ENCODE data around the gene CHD5.

CHD5 gene

GRCh38 chr1:6197746-6198427 lies 17.8 kb upstream of the CHD5 start:
- DNase-seq (ENCODE audit: low read depth in 1 of 2, low spot score in 1 of 2): no peak
- in situ Hi-C loops (cut with HindIII; ENCODE audit: low pct_unique_long_range_greater_than_20kb, low sequenced_read_pairs): no loop called here

GRCh38 chr1:6191968-6192367 lies 11.8 kb upstream of the CHD5 start:
- in situ Hi-C loops (cut with HindIII; ENCODE audit: low pct_unique_long_range_greater_than_20kb, low sequenced_read_pairs): no loop called here
- TF ChIP-seq JUND (IDR thresholded peaks at IDR 0.05; ENCODE audit: low read depth): no peak
- no peak for DNase-seq (ENCODE audit: low read depth in 1 of 2, low spot score in 1 of 2)

More at GRCh38 chr1:6197746-6198427, 17.8 kb upstream of the CHD5 start:
- TF ChIP-seq JUND (IDR thresholded peaks at IDR 0.05; ENCODE audit: low read depth): no peak

- in situ Hi-C loops (cut with HindIII; ENCODE audit: low pct_unique_long_range_greater_than_20kb, low sequenced_read_pairs): no loop called here
- no peak for TF ChIP-seq JUND (IDR thresholded peaks at IDR 0.05; ENCODE audit: low read depth)
- DNase-seq (ENCODE audit: low read depth in 1 of 2, low spot score in 1 of 2): no peak
These were observed 8.3 kb upstream of the CHD5 start for GRCh38 chr1:6188466-6188865.

GRCh38 chr1:6185635-6186382 lies 5.7 kb upstream of the CHD5 start:
- TF ChIP-seq JUND (IDR thresholded peaks at IDR 0.05; ENCODE audit: low read depth): no peak
- DNase-seq (ENCODE audit: low read depth in 1 of 2, low spot score in 1 of 2): peak in 1 of 2 experiments; percentile 46
- in situ Hi-C loops (cut with HindIII; ENCODE audit: low pct_unique_long_range_greater_than_20kb, low sequenced_read_pairs): no loop called here

GRCh38 chr1:6185151-6185550 lies 5.0 kb upstream of the CHD5 start:
- TF ChIP-seq JUND (IDR thresholded peaks at IDR 0.05; ENCODE audit: low read depth): no peak
- in situ Hi-C loops (cut with HindIII; ENCODE audit: low pct_unique_long_range_greater_than_20kb, low sequenced_read_pairs): no loop called here
- DNase-seq (ENCODE audit: low read depth in 1 of 2, low spot score in 1 of 2): no peak

GRCh38 chr1:6184083-6184783 lies 4.1 kb upstream of the CHD5 start:
- DNase-seq (ENCODE audit: low read depth in 1 of 2, low spot score in 1 of 2): no peak
- in situ Hi-C loops (cut with HindIII; ENCODE audit: low pct_unique_long_range_greater_than_20kb, low sequenced_read_pairs): no loop called here
- no peak for TF ChIP-seq JUND (IDR thresholded peaks at IDR 0.05; ENCODE audit: low read depth)

- no peak for DNase-seq (ENCODE audit: low read depth in 1 of 2, low spot score in 1 of 2)
- in situ Hi-C loops (cut with HindIII; ENCODE audit: low pct_unique_long_range_greater_than_20kb, low sequenced_read_pairs): no loop called here
- no peak for TF ChIP-seq JUND (IDR thresholded peaks at IDR 0.05; ENCODE audit: low read depth)
These were observed 3.4 kb upstream of the CHD5 start for GRCh38 chr1:6183520-6183989.

GRCh38 chr1:6181347-6181770 lies 1.2 kb upstream of the CHD5 start:
- no peak for DNase-seq (ENCODE audit: low read depth in 1 of 2, low spot score in 1 of 2)
- in situ Hi-C loops (cut with HindIII; ENCODE audit: low pct_unique_long_range_greater_than_20kb, low sequenced_read_pairs): no loop called here
- no peak for TF ChIP-seq JUND (IDR thresholded peaks at IDR 0.05; ENCODE audit: low read depth)

- no peak for TF ChIP-seq JUND (IDR thresholded peaks at IDR 0.05; ENCODE audit: low read depth)
- DNase-seq (ENCODE audit: low read depth in 1 of 2, low spot score in 1 of 2): no peak
- in situ Hi-C loops (cut with HindIII; ENCODE audit: low pct_unique_long_range_greater_than_20kb, low sequenced_read_pairs): no loop called here
These were observed 688 bp upstream of the CHD5 start for GRCh38 chr1:6180707-6181311.

GRCh38 chr1:6179564-6180175 lies 451 bp downstream of the CHD5 start:
- DNase-seq (ENCODE audit: low read depth in 1 of 2, low spot score in 1 of 2): no peak
- in situ Hi-C loops (cut with HindIII; ENCODE audit: low pct_unique_long_range_greater_than_20kb, low sequenced_read_pairs): no loop called here
- no peak for TF ChIP-seq JUND (IDR thresholded peaks at IDR 0.05; ENCODE audit: low read depth)

GRCh38 chr1:6178751-6179563 lies 1.2 kb downstream of the CHD5 start:
- TF ChIP-seq JUND (IDR thresholded peaks at IDR 0.05; ENCODE audit: low read depth): no peak
- no peak for DNase-seq (ENCODE audit: low read depth in 1 of 2, low spot score in 1 of 2)

More at GRCh38 chr1:6178751-6179563, 1.2 kb downstream of the CHD5 start:
- in situ Hi-C loops (cut with HindIII; ENCODE audit: low pct_unique_long_range_greater_than_20kb, low sequenced_read_pairs): no loop called here

Measured in T47D (cell line).